Naive thymus-derived CD4-positive, alpha-beta T cell (primary cell): ENCODE results near the gene PAGR1. TPM values are rescaled to one million over a fixed set of nuclear protein-coding genes. Genes with fewer than 3 reads are reported as not detected.
A peak's percentile ranks its signal among the peaks of the same experiment; 100 is the strongest.

Source experiments
- ATAC-seq: fragments of 150-1000 bp; cut with Tn5 transposase; 2 replicates; pipeline ENCODE4 v1.10.0; 2021; ENCODE audit warnings: mild to moderate bottlenecking, moderate library complexity
- CTCF ChIA-PET: fragments of 350-600 bp; sonication (Branson Sonifier 250); formaldehyde crosslinking; loops from one replicate; lab custom pipeline; 2021; ENCODE audit warnings: antibody characterized with exemption; lab: Charles Lee
- POLR2A ChIA-PET: fragments of 350-600 bp; sonication (Branson Sonifier 250); formaldehyde crosslinking; loops from one replicate; lab custom pipeline; 2021; ENCODE audit warnings: antibody characterized with exemption, inconsistent platforms; lab: Charles Lee
- DNase-seq, 9 donors: peaks; one replicate each; pipeline versions ENCODE4 v3.0.0 to v3.0.0-alpha.2; 2020 to 2022; ENCODE audit warnings: mixed read lengths in 1 of 9
- H3K27ac ChIP-seq: one replicate; pipeline ENCODE4 v1.7.0; 2013; ENCODE audit warnings: mild to moderate bottlenecking, low read depth, low read length, moderate library complexity
- H3K27me3 ChIP-seq, 2 donors: one replicate each; pipeline ENCODE4 v1.7.0; 2013; ENCODE audit warnings: low read length in 2 of 2, mild to moderate bottlenecking in 2 of 2, moderate library complexity in 2 of 2; ENCODE audit not compliant: control insufficient read depth in 2 of 2, insufficient read depth in 2 of 2
- H3K36me3 ChIP-seq, 3 experiments: 1 replicate in 2 of 3; 2 replicates in 1 of 3; pipeline ENCODE4 v1.7.0; 2013; ENCODE audit warnings: low read length in 3 of 3, mild to moderate bottlenecking in 3 of 3, moderate library complexity in 1 of 3; ENCODE audit not compliant: insufficient read depth in 3 of 3, control insufficient read depth in 2 of 3
- H3K4me1 ChIP-seq, 2 donors: one replicate each; pipeline ENCODE4 v1.7.0; 2013; ENCODE audit warnings: low read length in 2 of 2, mild to moderate bottlenecking in 2 of 2, moderate library complexity in 1 of 2; ENCODE audit not compliant: control insufficient read depth in 2 of 2, insufficient read depth in 2 of 2
- H3K4me3 ChIP-seq: 2 replicates; pipeline ENCODE4 v1.7.0; 2013; ENCODE audit warnings: mild to moderate bottlenecking, low read length
- H3K9me3 ChIP-seq, 3 experiments: 1 replicate in 2 of 3; 2 replicates in 1 of 3; pipeline ENCODE4 v1.7.0; 2013; ENCODE audit warnings: low read length in 3 of 3; ENCODE audit not compliant: control insufficient read depth in 2 of 3
- H3K27ac Mint-ChIP-seq, 9 donors: one replicate each; pipeline ENCODE4 v1.8.0; 2020 to 2022; ENCODE audit warnings: mixed read lengths in 9 of 9, mild to moderate bottlenecking in 8 of 9, moderate library complexity in 5 of 9, inconsistent platforms in 2 of 9
- H3K27me3 Mint-ChIP-seq, 5 donors: one replicate each; pipeline ENCODE4 v1.8.0; 2021 to 2022; ENCODE audit warnings: mixed read lengths in 5 of 5, mild to moderate bottlenecking in 1 of 5
- H3K36me3 Mint-ChIP-seq, 5 donors: one replicate each; pipeline ENCODE4 v1.8.0; 2020 to 2022; ENCODE audit warnings: mixed read lengths in 5 of 5, mild to moderate bottlenecking in 3 of 5, inconsistent platforms in 1 of 5
- H3K4me1 Mint-ChIP-seq, 7 donors: one replicate each; pipeline ENCODE4 v1.8.0; 2020 to 2022; ENCODE audit warnings: mixed read lengths in 7 of 7, mild to moderate bottlenecking in 3 of 7, inconsistent platforms in 1 of 7
- H3K4me3 Mint-ChIP-seq, 10 donors: one replicate each; pipeline ENCODE4 v1.8.0; 2020 to 2022; ENCODE audit warnings: mild to moderate bottlenecking in 10 of 10, mixed read lengths in 10 of 10, moderate library complexity in 6 of 10, inconsistent platforms in 2 of 10
- H3K9me3 Mint-ChIP-seq, 11 donors: one replicate each; pipeline ENCODE4 v1.8.0; 2020 to 2022; ENCODE audit warnings: mixed read lengths in 11 of 11, mild to moderate bottlenecking in 4 of 11, inconsistent platforms in 1 of 11, moderate library complexity in 1 of 11
- intact Hi-C, 2 donors: fragments of 100-400 bp; cut with micrococcal nuclease; formaldehyde crosslinking; loops; one replicate each; pipeline ENCODE4 v1.15.1; 2023
- polyA plus RNA-seq, 2 donors: library from polyadenylated mRNA; unstranded; fragments of 300-500 nt; fragmentation: Illumina TruSeq; gene quantifications; one replicate each; pipeline ENCODE4 v1.2.3, GENCODE V29; 2021
- total RNA-seq, 6 experiments: library from RNA in 5 of 6; stranded (reverse) in 5 of 6; gene quantifications; 1 replicate in 5 of 6; 2 replicates in 1 of 6; pipeline ENCODE4 v1.2.3 and lab custom pipeline; 2021 to 2026

Gene PAGR1
- total and polyA plus RNA-seq, 7 experiments from 2014 or later, result 17.5 to 62.6 (median 37.2) TPM

GRCh38 chr16:29794231-29794710, 21.7 kb upstream of the PAGR1 start:
- ATAC-seq (no peak), DNase-seq (no peak)
- peaks cover 5 to 34% (median 18%) of the 10 kb centered on the region in 5 donors for H3K36me3 Mint-ChIP-seq
- H3K27me3 ChIP-seq, result no peaks in the 10 kb centered on the region
- H3K9me3 ChIP-seq, result no peaks in the 10 kb centered on the region
- ChIA-PET CTCF (interaction anchor here (0.6 to 1.7 kb wide), 3 partner anchors 23 to 134 kb away, joined by 3 to 4 read pairs (median 4); no protein-coding TSS in a partner anchor), POLR2A (interaction anchor here (0.8 to 8.8 kb wide), 7 partner anchors 8 to 93 kb away, joined by 3 to 158 read pairs (median 5); partner anchors contain the start of gene MAZ)
- peaks cover 28 to 50% (median 42%) of the 10 kb centered on the region in 7 donors for H3K4me1 Mint-ChIP-seq
- H3K4me1 ChIP-seq, result peaks cover 17 to 29% of the 10 kb centered on the region in 2 donors
- H3K4me3 ChIP-seq, result no peak overlapping the region
- intact Hi-C loops, result no loop called here
- peaks cover 0 to 2% (median 0%) of the 10 kb centered on the region in 5 donors for H3K27me3 Mint-ChIP-seq
- peak overlapping the region in 1 of 9 donors; percentile 37 for H3K27ac Mint-ChIP-seq
- H3K4me3 Mint-ChIP-seq, result no peak overlapping the region
- H3K27ac ChIP-seq, result no peak overlapping the region
- no peaks in the 10 kb centered on the region for H3K9me3 Mint-ChIP-seq
- peaks cover 6 to 31% (median 12%) of the 10 kb centered on the region in 3 experiments for H3K36me3 ChIP-seq

GRCh38 chr16:29802416-29802935, 13.5 kb upstream of the PAGR1 start:
- H3K27ac ChIP-seq, result peak overlapping the region; percentile 15
- no peaks in the 10 kb centered on the region for H3K27me3 ChIP-seq
- H3K9me3 ChIP-seq, result no peaks in the 10 kb centered on the region
- H3K27ac Mint-ChIP-seq, result peak overlapping the region in 6 of 9 donors; percentile 64 to 99 (median 92)
- no peak for DNase-seq
- no peaks in the 10 kb centered on the region for H3K27me3 Mint-ChIP-seq
- H3K4me3 Mint-ChIP-seq, result peak overlapping the region in 3 of 10 donors; percentile 21 to 61 (median 40)
- H3K4me3 ChIP-seq, result no peak overlapping the region
- intact Hi-C loops, result loop anchor here in 1 of 2 donors (10.0 kb wide), 2 partner anchors 208 to 612 kb away; no protein-coding TSS in a partner anchor
- H3K36me3 Mint-ChIP-seq, result peaks cover 5 to 38% (median 19%) of the 10 kb centered on the region in 5 donors
- peaks cover 12 to 49% (median 25%) of the 10 kb centered on the region in 3 experiments for H3K36me3 ChIP-seq
- peaks cover 12% of the 10 kb centered on the region in 2 donors for H3K4me1 ChIP-seq
- peaks cover 0 to 1% (median 0%) of the 10 kb centered on the region in 11 donors for H3K9me3 Mint-ChIP-seq
- ATAC-seq, result no peak
- H3K4me1 Mint-ChIP-seq, result peaks cover 15 to 24% (median 19%) of the 10 kb centered on the region in 7 donors
- ChIA-PET CTCF (interaction anchor here (3.7 kb wide), 1 partner anchor 101 kb away, joined by 18 read pairs; no protein-coding TSS in a partner anchor), POLR2A (interaction anchor here (0.6 to 6.3 kb wide), 10 partner anchors 10 to 96 kb away, joined by 3 to 158 read pairs (median 4); partner anchors contain the start of genes C16orf54, KIF22 and PAGR1)

GRCh38 chr16:29804020-29804419, 11.9 kb upstream of the PAGR1 start:
- peak overlapping the region; percentile 95 to 100 (median 98) for H3K27ac Mint-ChIP-seq
- intact Hi-C loops, result loop anchor here (2.0 to 10.0 kb wide), 4 partner anchors 17 to 855 kb away; partner anchors contain the start of genes FBRS (in 1 of the 2) and MVP (in 1 of the 2)
- DNase-seq (no peak), ATAC-seq (no peak)
- H3K27me3 Mint-ChIP-seq, result peaks cover 0 to 2% (median 0%) of the 10 kb centered on the region in 5 donors
- peaks cover 21 to 24% of the 10 kb centered on the region in 2 donors for H3K4me1 ChIP-seq
- peaks cover 23 to 40% (median 30%) of the 10 kb centered on the region in 7 donors for H3K4me1 Mint-ChIP-seq
- H3K27ac ChIP-seq, result peak overlapping the region; percentile 95
- peak overlapping the region; percentile 88 to 100 (median 97) for H3K4me3 Mint-ChIP-seq
- peaks cover 0 to 1% (median 0%) of the 10 kb centered on the region in 11 donors for H3K9me3 Mint-ChIP-seq
- ChIA-PET POLR2A (interaction anchor here (0.6 to 6.3 kb wide), 24 partner anchors 8 to 374 kb away, joined by 3 to 158 read pairs (median 4); partner anchors contain the start of genes C16orf54, KIF22, PAGR1 and PRRT2), CTCF (interaction anchor here (1.0 to 3.7 kb wide), 6 partner anchors 12 to 103 kb away, joined by 3 to 28 read pairs (median 11); partner anchors contain the start of genes KIF22 and PAGR1)
- H3K36me3 Mint-ChIP-seq, result peaks cover 0 to 42% (median 15%) of the 10 kb centered on the region in 5 donors
- H3K4me3 ChIP-seq, result no peak overlapping the region
- H3K27me3 ChIP-seq, result no peaks in the 10 kb centered on the region
- no peaks in the 10 kb centered on the region for H3K9me3 ChIP-seq
- peaks cover 13 to 39% (median 15%) of the 10 kb centered on the region in 3 experiments for H3K36me3 ChIP-seq

- intact Hi-C loops, result loop anchor here (1.0 to 10.0 kb wide), 18 partner anchors 12 to 1118 kb away; partner anchors contain the start of genes CDIPT (in 2 of the 2), FBRS (in 2 of the 2), HIRIP3 (in 2 of the 2) and KIF22 (in 2 of the 2)
- ChIA-PET POLR2A (interaction anchor here (0.6 to 6.3 kb wide), 25 partner anchors 8 to 373 kb away, joined by 3 to 158 read pairs (median 4); partner anchors contain the start of genes C16orf54, KIF22, PAGR1 and PRRT2), CTCF (interaction anchor here (0.6 to 3.7 kb wide), 6 partner anchors 11 to 104 kb away, joined by 3 to 28 read pairs (median 11); partner anchors contain the start of genes KIF22 and PAGR1)
- Mint-ChIP-seq H3K9me3 (peaks cover 0 to 1% (median 0%) of the 10 kb centered on the region in 11 donors), H3K4me1 (peaks cover 23 to 42% (median 33%) of the 10 kb centered on the region in 7 donors), H3K36me3 (peaks cover 0 to 44% (median 12%) of the 10 kb centered on the region in 5 donors), H3K4me3 (peak overlapping the region; percentile 88 to 100 (median 98)), H3K27me3 (peaks cover 0 to 2% (median 0%) of the 10 kb centered on the region in 5 donors), H3K27ac (peak overlapping the region; percentile 95 to 100 (median 99))
- Histone ChIP-seq H3K4me3 (peak overlapping the region; percentile 87), H3K27me3 (no peaks in the 10 kb centered on the region), H3K9me3 (no peaks in the 10 kb centered on the region), H3K4me1 (peaks cover 27 to 30% of the 10 kb centered on the region in 2 donors), H3K36me3 (peaks cover 9 to 39% (median 13%) of the 10 kb centered on the region in 3 experiments), H3K27ac (peak overlapping the region; percentile 95)
- ATAC-seq, result no peak
- no peak for DNase-seq
Observed at GRCh38 chr16:29804455-29805231, 11.3 kb upstream of the PAGR1 start.

GRCh38 chr16:29805232-29806098, 10.5 kb upstream of the PAGR1 start:
- H3K4me1 ChIP-seq, result peaks cover 33 to 39% of the 10 kb centered on the region in 2 donors
- Mint-ChIP-seq H3K36me3 (peaks cover 0 to 49% (median 12%) of the 10 kb centered on the region in 5 donors), H3K27ac (peak overlapping the region; percentile 95 to 100 (median 99)), H3K27me3 (peaks cover 0 to 2% (median 0%) of the 10 kb centered on the region in 5 donors), H3K4me3 (peak overlapping the region; percentile 88 to 100 (median 98)), H3K9me3 (peaks cover 0 to 1% (median 0%) of the 10 kb centered on the region in 11 donors), H3K4me1 (peaks cover 28 to 48% (median 41%) of the 10 kb centered on the region in 7 donors)
- H3K27ac ChIP-seq, result peak overlapping the region; percentile 95
- no peaks in the 10 kb centered on the region for H3K9me3 ChIP-seq
- intact Hi-C loops, result loop anchor here (1.0 to 10.0 kb wide), 19 partner anchors 11 to 1117 kb away; partner anchors contain the start of genes CDIPT (in 2 of the 2), FBRS (in 2 of the 2), HIRIP3 (in 2 of the 2) and KIF22 (in 2 of the 2)
- ATAC-seq, result peak; percentile 86
- POLR2A ChIA-PET, result interaction anchor here (0.7 to 6.5 kb wide), 14 partner anchors 10 to 104 kb away, joined by 3 to 158 read pairs (median 20); partner anchors contain the start of genes C16orf54, KIF22, MVP and PAGR1
- H3K27me3 ChIP-seq, result no peaks in the 10 kb centered on the region
- CTCF ChIA-PET, result interaction anchor here (1.2 to 3.7 kb wide), 5 partner anchors 10 to 104 kb away, joined by 3 to 28 read pairs (median 17); partner anchors contain the start of genes KIF22 and PAGR1
- DNase-seq, result peak; percentile 96 to 98 (median 98)
- H3K36me3 ChIP-seq, result peaks cover 4 to 36% (median 13%) of the 10 kb centered on the region in 3 experiments
- peak overlapping the region; percentile 87 for H3K4me3 ChIP-seq
